ENCODE results near the gene ITGA5.

- TF ChIP-seq POLR2AphosphoS5 (IDR thresholded peaks at IDR 0.05) = no peak
- no peak for TF ChIP-seq CTCF (IDR thresholded peaks at IDR 0.05 in 8 of 11, conservative IDR thresholded peaks at IDR 0.05 in 3 of 11)
- no peak for TF ChIP-seq POLR2A (IDR thresholded peaks at IDR 0.05)
These were observed 20.8 kb downstream of the ITGA5 start for GRCh38 chr12:54398218-54398617.

Measured in spleen (tissue), 7 donors.